ENCODE results near the gene KHK. TPM values are rescaled to one million over a fixed set of nuclear protein-coding genes. Genes with fewer than 3 reads are reported as not detected.

The KHK gene
- total and polyA plus RNA-seq, 9 of the 15 experiments (the other 6 are each of a cell fraction or from before 2014, with no cell fraction given), result 1.5 to 10.7 (median 5.2) TPM

- peak; percentile 26; the same call in 1 of the 2 replicates for TF ChIP-seq L3MBTL2 (IDR thresholded peaks at IDR 0.05)
- TF ChIP-seq ATF4 (CRISPR knock-in tag; IDR thresholded peaks at IDR 0.05), result no peak
- TF ChIP-seq SUPT5H (IDR thresholded peaks at IDR 0.05), result no peak
- no peak for TF ChIP-seq GATAD2A (IDR thresholded peaks at IDR 0.05)
- TF ChIP-seq ARID3A (IDR thresholded peaks at IDR 0.05; ENCODE audit: borderline replicate concordance, low read depth, low read length), result no peak
- no peak for TF ChIP-seq FOXA1 (IDR thresholded peaks at IDR 0.05; ENCODE audit: borderline replicate concordance)
- TF ChIP-seq HDAC6 (IDR thresholded peaks at IDR 0.05; ENCODE audit: low read depth, low read length), result no peak
- TF ChIP-seq CEBPG (CRISPR knock-in tag; IDR thresholded peaks at IDR 0.05), result peak; percentile 52
- no peak for TF ChIP-seq CEBPG (tag; conservative IDR thresholded peaks at IDR 0.05 in 1 of 2, IDR thresholded peaks at IDR 0.05 in 1 of 2)
- TF ChIP-seq ATF3 (IDR thresholded peaks at IDR 0.05), result 0 out of 2 replicates have a peak, but pooled peaks have one; percentile 16
- no peak for TF ChIP-seq ATF3 (CRISPR knock-in tag; conservative IDR thresholded peaks at IDR 0.05)
- peak; percentile 68 for TF ChIP-seq ZBTB33 (CRISPR knock-in tag; IDR thresholded peaks at IDR 0.05)
- TF ChIP-seq KLF6 (CRISPR knock-in tag; IDR thresholded peaks at IDR 0.05; ENCODE audit: borderline replicate concordance), result no peak
These were observed 61.4 kb downstream of the KHK start (continued) for GRCh38 chr2:27147935-27148334.
